ENCODE data around the gene PCYT1B.
"Not testable (repeated sequence)": the region's sequence is repeated elsewhere in the genome, so short reads cannot be mapped to it uniquely, and the experiment has no call there.

PCYT1B gene

GRCh38 chrX:24647257-24648058 lies at the start of gene PCYT1B:
TSS of gene PCYT1B (minus strand) at chrX:24647347. CDS start at chrX:24647105, 242 bp downstream.
- DNase-seq: peak; percentile 92

- peak; percentile 27 to 74 for DNase-seq
Measured at GRCh38 chrX:24696294-24696693, 49.1 kb upstream of the PCYT1B start.

- DNase-seq: no peak
Measured at GRCh38 chrX:24694825-24695224, 47.7 kb upstream of the PCYT1B start.

- DNase-seq: peak; percentile 97 to 98
Measured at GRCh38 chrX:24693453-24694202, 46.5 kb upstream of the PCYT1B start, which contains the start of gene POLA1. TSS of gene POLA1 (plus strand) at chrX:24693918. CDS start at chrX:24693962, 44 bp downstream.

GRCh38 chrX:24692305-24692704 lies 45.2 kb upstream of the PCYT1B start:
- DNase-seq: no peak

- no peak for DNase-seq
Measured at GRCh38 chrX:24684048-24684447, 36.9 kb upstream of the PCYT1B start.

- DNase-seq: no peak
Measured at GRCh38 chrX:24682739-24683432, 35.7 kb upstream of the PCYT1B start.

GRCh38 chrX:24676403-24677024 lies 29.4 kb upstream of the PCYT1B start:
- DNase-seq: peak in 1 of 2 experiments; percentile 12

- DNase-seq: no peak
Measured at GRCh38 chrX:24673424-24673823, 26.3 kb upstream of the PCYT1B start.

- DNase-seq: no peak
Measured at GRCh38 chrX:24672701-24673190, 25.6 kb upstream of the PCYT1B start.

GRCh38 chrX:24668111-24668510 lies 21.0 kb upstream of the PCYT1B start:
- no peak for DNase-seq

GRCh38 chrX:24662352-24662751 lies 15.2 kb upstream of the PCYT1B start:
- no peak for DNase-seq

- no peak for DNase-seq
Measured at GRCh38 chrX:24661292-24661691, 14.1 kb upstream of the PCYT1B start.

- DNase-seq: peak in 1 of 2 experiments; percentile 21
Measured at GRCh38 chrX:24659646-24660045, 12.5 kb upstream of the PCYT1B start.

GRCh38 chrX:24659106-24659505 lies 12.0 kb upstream of the PCYT1B start:
- no peak for DNase-seq

- DNase-seq: peak in 1 of 2 experiments; percentile 9
Measured at GRCh38 chrX:24658421-24658820, 11.3 kb upstream of the PCYT1B start.

GRCh38 chrX:24657671-24658386 lies 10.7 kb upstream of the PCYT1B start:
- peak; percentile 4 to 66 for DNase-seq

- DNase-seq: not testable (repeated sequence)
Measured at GRCh38 chrX:24655679-24656078, 8.5 kb upstream of the PCYT1B start.

- DNase-seq: no peak
Measured at GRCh38 chrX:24651783-24652182, 4.6 kb upstream of the PCYT1B start.

GRCh38 chrX:24648495-24648894 lies 1.3 kb upstream of the PCYT1B start:
- no peak for DNase-seq

- peak; percentile 57 to 73 for DNase-seq
Measured at GRCh38 chrX:24646745-24647182, 383 bp downstream of the PCYT1B start.

- DNase-seq: no peak
Measured at GRCh38 chrX:24646006-24646405, 1.1 kb downstream of the PCYT1B start.
